Stimulated activated CD8-positive, alpha-beta memory T cell treated with anti-CD3 and anti-CD28 coated beads, Interleukin-7, amount 100 ng/mL, for 4 hours (primary cell): Measurements from ENCODE around the gene FOXB2.

ENCODE experiments used
- DNase-seq, 2 donors: peaks; one replicate each; pipeline ENCODE4 v3.0.0-alpha.2; 2020; ENCODE audit warnings: low read depth in 2 of 2

The FOXB2 gene

GRCh38 chr9:77063645-77064285 lies 44.3 kb downstream of the FOXB2 start:
- no peak for DNase-seq

- DNase-seq, result no peak
Observed at GRCh38 chr9:77066388-77066787, 46.9 kb downstream of the FOXB2 start.
